Calu3 (cell line): ENCODE results near the gene RALBP1. TPM values are rescaled to one million over a fixed set of nuclear protein-coding genes. Genes with fewer than 3 reads are reported as not detected.
"Not testable (repeated sequence)": the region's sequence is repeated elsewhere in the genome, so short reads cannot be mapped to it uniquely, and the experiment has no call there.

ENCODE experiments used
- BruUV-seq: library from RNA; stranded (reverse); fragments of 400-500 nt; replicated peaks from 2 replicates; lab custom pipeline; 2021; lab: Mats Ljungman, UMichigan
- CTCF ChIA-PET: fragments of 300-600 bp; sonication (Branson Sonifier 250); formaldehyde crosslinking; loops from one replicate; lab custom pipeline; 2022; ENCODE audit warnings: antibody characterized with exemption; lab: Charles Lee
- DNase-seq: peaks from one replicate; pipeline ENCODE4 v3.0.0; 2022
- H3K27ac Mint-ChIP-seq: one replicate; pipeline ENCODE4 v1.8.0; 2022; ENCODE audit warnings: mixed read lengths; ENCODE audit not compliant: unreplicated experiment
- H3K27me3 Mint-ChIP-seq: one replicate; pipeline ENCODE4 v1.8.0; 2022; ENCODE audit warnings: mixed read lengths; ENCODE audit not compliant: unreplicated experiment
- H3K36me3 Mint-ChIP-seq: one replicate; pipeline ENCODE4 v1.8.0; 2022; ENCODE audit warnings: mild to moderate bottlenecking, moderate library complexity, mixed read lengths; ENCODE audit not compliant: insufficient read depth, unreplicated experiment
- H3K4me1 Mint-ChIP-seq: one replicate; pipeline ENCODE4 v1.8.0; 2022; ENCODE audit warnings: mild to moderate bottlenecking, low read depth, mixed read lengths; ENCODE audit not compliant: unreplicated experiment
- H3K4me3 Mint-ChIP-seq: one replicate; pipeline ENCODE4 v1.8.0; 2022; ENCODE audit warnings: mild to moderate bottlenecking, low read depth, moderate library complexity, mixed read lengths; ENCODE audit not compliant: unreplicated experiment
- H3K9me3 Mint-ChIP-seq: one replicate; pipeline ENCODE4 v1.8.0; 2022; ENCODE audit warnings: low read depth, mixed read lengths; ENCODE audit not compliant: unreplicated experiment
- CTCF ChIP-seq: fragments of 200-600 bp; IDR thresholded peaks from one replicate; pipeline ENCODE4 v1.8.0; 2022; ENCODE audit warnings: antibody characterized with exemption; ENCODE audit not compliant: unreplicated experiment
- intact Hi-C: fragments of 100-400 bp; cut with micrococcal nuclease; formaldehyde crosslinking; loops from one replicate; pipeline ENCODE4 v1.10.0; 2022; ENCODE audit not compliant: unreplicated experiment
- total RNA-seq: library from RNA; stranded (reverse); gene quantifications from 2 replicates; pipeline ENCODE4 v1.2.3, GENCODE V29; 2022

The RALBP1 gene
- total RNA-seq, 1 experiment from 2014 or later = 65.8 TPM

GRCh38 chr18:9429662-9429993, 45.7 kb upstream of the RALBP1 start:
- no peak for TF ChIP-seq CTCF
- Mint-ChIP-seq H3K27ac (no peak overlapping the region), H3K4me1 (peaks cover 15% of the 10 kb centered on the region), H3K36me3 (no peaks in the 10 kb centered on the region), H3K27me3 (no peaks in the 10 kb centered on the region), H3K9me3 (no peaks in the 10 kb centered on the region), H3K4me3 (no peak overlapping the region)
- BruUV-seq = no TSS peak
- intact Hi-C loops = no loop called here
- CTCF ChIA-PET = no interaction called here
- DNase-seq = no peak

GRCh38 chr18:9430315-9430714, 45.0 kb upstream of the RALBP1 start:
- BruUV-seq, intact Hi-C loops, H3K27ac Mint-ChIP-seq, H3K4me3 Mint-ChIP-seq, DNase-seq, H3K9me3 Mint-ChIP-seq, H3K27me3 Mint-ChIP-seq, CTCF ChIA-PET, H3K36me3 Mint-ChIP-seq: not testable (repeated sequence)
- H3K4me1 Mint-ChIP-seq = peaks cover 15% of the 10 kb centered on the region

GRCh38 chr18:9431296-9431695, 44.0 kb upstream of the RALBP1 start:
- no peak for DNase-seq
- no peaks in the 10 kb centered on the region for H3K27me3 Mint-ChIP-seq
- CTCF ChIA-PET = no interaction called here

GRCh38 chr18:9433122-9433521, 42.2 kb upstream of the RALBP1 start:
- DNase-seq, H3K4me3 Mint-ChIP-seq, CTCF ChIA-PET, H3K27ac Mint-ChIP-seq, H3K36me3 Mint-ChIP-seq, H3K27me3 Mint-ChIP-seq, BruUV-seq, H3K4me1 Mint-ChIP-seq, intact Hi-C loops, H3K9me3 Mint-ChIP-seq: not testable (repeated sequence)

More at GRCh38 chr18:9431296-9431695, 44.0 kb upstream of the RALBP1 start:
- no TSS peak for BruUV-seq
- Mint-ChIP-seq H3K4me1 (peaks cover 15% of the 10 kb centered on the region), H3K4me3 (no peak overlapping the region), H3K27ac (no peak overlapping the region), H3K36me3 (no peaks in the 10 kb centered on the region), H3K9me3 (no peaks in the 10 kb centered on the region)
- intact Hi-C loops = no loop called here
- TF ChIP-seq CTCF = no peak

GRCh38 chr18:9433671-9434121, 41.6 kb upstream of the RALBP1 start:
- no peak for DNase-seq
- Mint-ChIP-seq H3K27ac (no peak overlapping the region), H3K36me3 (no peaks in the 10 kb centered on the region), H3K4me3 (no peak overlapping the region), H3K27me3 (no peaks in the 10 kb centered on the region), H3K4me1 (peaks cover 2% of the 10 kb centered on the region), H3K9me3 (no peaks in the 10 kb centered on the region)
- CTCF ChIA-PET = no interaction called here
- BruUV-seq = no TSS peak
- TF ChIP-seq CTCF = no peak
- intact Hi-C loops = no loop called here
